Mesenchymal stem cell (in vitro differentiated cells and primary cell): ENCODE data around the gene CAMTA1.

Experiments used
- DNase-seq: peaks from one replicate; pipeline ENCODE4 v3.0.0-alpha.2; 2013
- H2AFZ ChIP-seq: one replicate; pipeline ENCODE4 v1.6.1; 2013; ENCODE audit warnings: low read depth, mild to moderate bottlenecking, control low read depth, inconsistent platforms, low read length, moderate library complexity
- H2AK5ac ChIP-seq: 2 replicates; pipeline ENCODE4 v1.6.1; 2013; ENCODE audit warnings: low read length, moderate library complexity, mild to moderate bottlenecking, inconsistent platforms; ENCODE audit not compliant: severe bottlenecking
- H2BK120ac ChIP-seq: one replicate; pipeline ENCODE4 v1.6.1; 2013; ENCODE audit warnings: low read depth, mild to moderate bottlenecking, inconsistent platforms, low read length, moderate library complexity
- H2BK12ac ChIP-seq, 2 experiments: one replicate each; pipeline ENCODE4 v1.6.1; 2013; ENCODE audit warnings: inconsistent platforms in 2 of 2, low read length in 2 of 2, mild to moderate bottlenecking in 2 of 2, moderate library complexity in 2 of 2, control low read depth in 1 of 2
- H2BK15ac ChIP-seq: one replicate; pipeline ENCODE4 v1.6.1; 2013; ENCODE audit warnings: mild to moderate bottlenecking, low read depth, inconsistent platforms; ENCODE audit not compliant: poor library complexity, severe bottlenecking
- H2BK5ac ChIP-seq: 2 replicates; pipeline ENCODE4 v1.6.1; 2013; ENCODE audit warnings: low read depth, mild to moderate bottlenecking, low read length, control low read depth, inconsistent platforms; ENCODE audit not compliant: poor library complexity, severe bottlenecking
- H3K14ac ChIP-seq, 2 experiments: one replicate each; pipeline ENCODE4 v1.6.1; 2013; ENCODE audit warnings: inconsistent platforms in 2 of 2, low read length in 2 of 2, control low read depth in 1 of 2, mild to moderate bottlenecking in 1 of 2, moderate library complexity in 1 of 2
- H3K18ac ChIP-seq, 2 experiments: one replicate each; pipeline ENCODE4 v1.6.1; 2013; ENCODE audit warnings: inconsistent platforms in 2 of 2, low read length in 2 of 2, control low read depth in 1 of 2, low read depth in 1 of 2, mild to moderate bottlenecking in 1 of 2
- H3K23ac ChIP-seq, 2 experiments: one replicate each; pipeline ENCODE4 v1.6.1; 2013; ENCODE audit warnings: inconsistent platforms in 2 of 2, low read length in 2 of 2, mild to moderate bottlenecking in 2 of 2, moderate library complexity in 2 of 2, control low read depth in 1 of 2
- H3K27ac ChIP-seq: 2 replicates; pipeline ENCODE4 v1.5.1; 2013; ENCODE audit warnings: mild to moderate bottlenecking, moderate library complexity, low read length, control low read depth, inconsistent platforms; ENCODE audit not compliant: poor library complexity, severe bottlenecking
- H3K27me3 ChIP-seq, 2 experiments: 2 replicates each; pipeline versions ENCODE4 v1.6.1 to v1.7.0; 2013; ENCODE audit warnings: low read length in 2 of 2, mild to moderate bottlenecking in 2 of 2, moderate library complexity in 2 of 2, control low read depth in 1 of 2, inconsistent platforms in 1 of 2; ENCODE audit not compliant: control insufficient read depth in 1 of 2, insufficient read depth in 1 of 2
- H3K36me3 ChIP-seq, 2 experiments: 2 replicates each; pipeline versions ENCODE4 v1.6.1 to v1.7.0; 2013; ENCODE audit warnings: low read length in 2 of 2, control low read depth in 1 of 2, inconsistent platforms in 1 of 2, low read depth in 1 of 2, mild to moderate bottlenecking in 1 of 2; ENCODE audit not compliant: insufficient read depth in 2 of 2, control insufficient read depth in 1 of 2
- H3K4ac ChIP-seq, 2 experiments: one replicate each; pipeline ENCODE4 v1.6.1; 2013; ENCODE audit warnings: inconsistent platforms in 2 of 2, low read length in 2 of 2, mild to moderate bottlenecking in 2 of 2, moderate library complexity in 2 of 2, control low read depth in 1 of 2, low read depth in 1 of 2
- H3K4me1 ChIP-seq: 2 replicates; pipeline ENCODE4 v1.6.1; 2013; ENCODE audit warnings: low read depth, low read length, control low read depth; ENCODE audit not compliant: control insufficient read depth, insufficient read depth
- H3K4me2 ChIP-seq: 2 replicates; pipeline ENCODE4 v1.6.1; 2013; ENCODE audit warnings: low read length, mild to moderate bottlenecking, inconsistent platforms; ENCODE audit not compliant: poor library complexity, severe bottlenecking
- H3K4me3 ChIP-seq, 2 experiments: 2 replicates each; pipeline versions ENCODE4 v1.5.1 to v1.7.0; 2013; ENCODE audit warnings: low read length in 2 of 2, mild to moderate bottlenecking in 2 of 2, control low read depth in 1 of 2, low read depth in 1 of 2; ENCODE audit not compliant: insufficient read depth in 1 of 2
- H3K79me1 ChIP-seq: replicated peaks from 2 replicates; pipeline ENCODE4 v1.6.1; 2013; ENCODE audit warnings: mild to moderate bottlenecking, control low read depth, low read length, inconsistent platforms; ENCODE audit not compliant: poor library complexity, severe bottlenecking
- H3K9ac ChIP-seq: 2 replicates; pipeline ENCODE4 v1.7.0; 2013; ENCODE audit warnings: mild to moderate bottlenecking, low read length, moderate library complexity
- H3K9me3 ChIP-seq: 2 replicates; pipeline ENCODE4 v1.7.0; 2013; ENCODE audit warnings: mild to moderate bottlenecking, low read length; ENCODE audit not compliant: control insufficient read depth
- H4K8ac ChIP-seq: one replicate; pipeline ENCODE4 v1.6.1; 2013; ENCODE audit warnings: inconsistent platforms, mild to moderate bottlenecking, low read length, moderate library complexity
- H4K91ac ChIP-seq: one replicate; pipeline ENCODE4 v1.6.1; 2013; ENCODE audit warnings: mild to moderate bottlenecking, low read length, inconsistent platforms
- WGBS: methylation state at CpG from one replicate; pipeline ENCODE4 v1.1.7; 2013; ENCODE audit warnings: mixed read lengths; 5-methylcytosine and 5-hydroxymethylcytosine counted together

The CAMTA1 gene

DNA sequence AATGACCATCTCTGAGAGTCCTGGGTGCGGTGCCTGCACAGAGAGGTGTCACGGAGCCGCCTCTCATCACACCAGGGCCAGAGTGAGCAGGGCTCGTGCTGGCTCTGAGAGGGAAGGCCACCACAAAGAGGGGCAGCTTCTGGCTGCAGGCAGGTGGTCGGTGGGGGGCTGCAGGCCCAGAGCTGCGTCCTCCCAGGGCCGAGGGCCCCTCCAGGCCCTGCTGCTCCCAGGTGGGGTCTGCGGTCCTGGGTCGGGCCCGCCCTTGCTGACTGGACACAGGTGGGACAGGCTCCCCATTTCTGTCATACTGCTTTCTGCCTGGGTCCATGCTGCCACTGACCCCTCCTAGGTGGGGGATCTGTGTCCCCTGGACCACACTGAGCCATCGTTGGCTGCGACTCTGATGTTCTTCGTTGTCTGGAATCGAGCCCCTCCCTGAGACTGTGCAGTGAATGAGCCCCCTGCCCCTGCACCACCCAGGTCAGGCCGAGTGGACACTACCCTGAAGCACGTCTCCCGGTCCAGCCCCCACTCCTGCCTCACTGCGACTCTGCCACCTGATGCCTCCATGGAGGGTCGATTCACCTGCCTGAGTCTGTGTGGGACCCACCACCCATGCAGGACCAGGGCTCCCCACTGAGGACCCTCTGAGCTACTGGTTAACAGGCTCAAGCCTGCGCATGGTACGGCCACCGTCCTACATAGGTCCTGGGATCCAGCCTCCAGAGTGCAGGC lies 653.8 kb downstream of the CAMTA1 start:
- Histone ChIP-seq H3K79me1 (no peaks in the 10 kb centered on the region), H3K4me3 (no peak overlapping the region), H2BK12ac (no peak overlapping the region), H2AK5ac (no peak overlapping the region), H3K4me1 (peaks cover 6% of the 10 kb centered on the region), H3K27me3 (no peaks in the 10 kb centered on the region), H3K36me3 (no peaks in the 10 kb centered on the region), H3K4me2 (no peak overlapping the region), H2BK15ac (no peak overlapping the region), H3K23ac (no peak overlapping the region), H3K9me3 (no peaks in the 10 kb centered on the region), H3K4ac (no peak overlapping the region), H3K9ac (no peak overlapping the region), H2AFZ (no peak overlapping the region), H3K27ac (no peak overlapping the region), H2BK120ac (no peak overlapping the region), H4K91ac (no peak overlapping the region), H4K8ac (no peak overlapping the region), H2BK5ac (no peak overlapping the region), H3K18ac (no peak overlapping the region), H3K14ac (peak overlapping the region in 1 of 2 experiments; percentile 26)
- no peak for DNase-seq
- WGBS = 94% methylated on average over 22 of the region's 22 CpGs

DNA sequence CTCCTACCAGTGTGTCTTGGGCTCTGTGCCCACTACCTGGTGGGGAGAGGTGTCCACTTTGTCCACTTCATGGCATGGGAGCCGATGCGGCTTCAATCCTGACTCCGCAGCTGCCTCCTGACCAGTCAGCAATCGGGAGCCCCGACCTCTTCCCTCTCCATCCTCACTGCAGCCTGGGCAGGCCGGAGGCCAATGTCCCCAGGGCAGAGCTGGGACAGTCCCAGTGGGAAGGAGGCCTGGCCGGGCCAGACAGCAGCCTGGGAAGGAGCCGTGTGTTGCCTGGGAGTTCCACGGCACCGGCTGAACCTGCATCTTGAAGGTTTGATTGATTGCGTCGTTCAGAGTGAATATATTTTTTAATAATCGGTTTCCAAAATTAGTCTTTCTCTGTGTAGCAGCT lies 654.9 kb downstream of the CAMTA1 start:
- Histone ChIP-seq H2BK15ac (no peak overlapping the region), H4K8ac (no peak overlapping the region), H3K4me3 (no peak overlapping the region), H4K91ac (no peak overlapping the region), H3K4me1 (peaks cover 9% of the 10 kb centered on the region), H3K4ac (no peak overlapping the region), H2AFZ (no peak overlapping the region), H3K9me3 (no peaks in the 10 kb centered on the region), H2BK5ac (no peak overlapping the region), H3K79me1 (no peaks in the 10 kb centered on the region), H3K18ac (no peak overlapping the region), H3K4me2 (no peak overlapping the region), H2BK120ac (no peak overlapping the region), H3K23ac (no peak overlapping the region), H3K27me3 (no peaks in the 10 kb centered on the region), H3K14ac (no peak overlapping the region), H3K36me3 (no peaks in the 10 kb centered on the region), H3K9ac (no peak overlapping the region), H3K27ac (no peak overlapping the region), H2AK5ac (no peak overlapping the region), H2BK12ac (no peak overlapping the region)
- WGBS = 90% methylated on average over 13 of the region's 13 CpGs
- no peak for DNase-seq

DNA sequence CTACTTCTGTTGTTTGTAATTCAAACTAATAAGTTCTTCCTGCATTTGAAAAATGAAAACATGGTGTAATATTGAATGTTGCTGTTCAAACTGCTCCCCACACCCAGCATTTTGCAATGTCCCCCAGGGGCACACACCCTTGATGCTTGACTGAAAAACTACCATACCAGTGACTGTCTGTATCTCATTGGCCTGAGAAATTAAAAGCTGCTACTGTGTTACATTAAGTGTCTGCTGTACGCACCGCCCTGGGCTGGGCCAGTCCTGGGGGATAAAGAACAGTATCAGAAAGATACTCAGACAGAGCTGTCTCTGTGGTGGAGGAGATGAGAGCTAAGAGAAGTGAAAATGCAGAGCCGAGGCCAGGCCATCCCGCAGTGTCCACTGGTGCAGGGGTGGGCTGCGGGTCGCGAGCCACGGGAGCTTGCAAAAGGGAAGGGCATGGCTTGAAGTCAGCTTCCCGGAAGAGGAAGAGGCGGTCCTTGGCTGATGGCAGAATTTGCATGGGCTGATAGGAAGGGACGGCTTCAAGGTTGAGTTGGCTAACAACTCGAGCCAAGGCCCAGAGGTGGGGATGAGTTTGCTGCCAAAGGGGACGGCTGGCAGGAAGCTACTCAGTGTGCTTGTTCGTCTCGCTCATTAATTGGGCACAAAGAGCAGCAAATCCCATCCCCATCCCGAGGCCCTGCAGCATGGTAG lies 656.0 kb downstream of the CAMTA1 start:
- no peaks in the 10 kb centered on the region for H3K27me3 ChIP-seq
- no peak overlapping the region for H3K4ac ChIP-seq
- H3K4me3 ChIP-seq = no peak overlapping the region
- no peak overlapping the region for H2BK120ac ChIP-seq
- H3K9ac ChIP-seq = no peak overlapping the region
- no peak overlapping the region for H2AK5ac ChIP-seq
- H3K4me1 ChIP-seq = peaks cover 9% of the 10 kb centered on the region
- H2BK15ac ChIP-seq = no peak overlapping the region
- no peak overlapping the region for H3K18ac ChIP-seq
- H3K14ac ChIP-seq = no peak overlapping the region
- no peak overlapping the region for H3K4me2 ChIP-seq
- H3K27ac ChIP-seq = no peak overlapping the region
- 91% methylated on average over 16 of the region's 16 CpGs for WGBS
- DNase-seq = no peak
- no peak overlapping the region for H3K23ac ChIP-seq
- no peaks in the 10 kb centered on the region for H3K9me3 ChIP-seq
- H2AFZ ChIP-seq = no peak overlapping the region
- no peak overlapping the region for H4K8ac ChIP-seq
- no peak overlapping the region for H4K91ac ChIP-seq
- H2BK5ac ChIP-seq = no peak overlapping the region
- H3K79me1 ChIP-seq = no peaks in the 10 kb centered on the region
- no peak overlapping the region for H2BK12ac ChIP-seq
- H3K36me3 ChIP-seq = no peaks in the 10 kb centered on the region

DNA sequence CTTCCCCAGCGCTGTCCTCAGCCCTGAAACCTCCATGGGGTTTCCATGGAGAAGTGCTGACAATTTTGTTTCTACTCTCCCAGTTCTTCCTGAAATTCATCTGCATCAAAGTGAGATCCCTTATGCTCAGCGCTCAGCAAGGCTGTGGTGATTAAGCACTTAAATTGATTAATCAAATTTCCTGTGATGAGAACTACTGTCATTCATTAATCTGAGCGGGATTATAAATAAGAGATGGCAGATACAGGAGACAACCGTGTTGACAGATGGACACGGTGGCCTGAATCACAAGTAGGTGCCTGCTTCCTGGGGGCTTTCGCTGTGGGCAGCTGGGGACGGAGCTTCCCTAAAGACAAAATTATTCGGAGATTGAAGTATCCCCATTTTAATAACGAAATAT lies 656.8 kb downstream of the CAMTA1 start:
- no peaks in the 10 kb centered on the region for H3K27me3 ChIP-seq
- no peaks in the 10 kb centered on the region for H3K79me1 ChIP-seq
- H4K91ac ChIP-seq = no peak overlapping the region
- H3K36me3 ChIP-seq = no peaks in the 10 kb centered on the region
- H3K4ac ChIP-seq = no peak overlapping the region
- no peak overlapping the region for H3K27ac ChIP-seq
- H2BK15ac ChIP-seq = no peak overlapping the region
- no peak overlapping the region for H3K9ac ChIP-seq
- no peak overlapping the region for H2BK120ac ChIP-seq
- H3K18ac ChIP-seq = no peak overlapping the region
- H3K23ac ChIP-seq = no peak overlapping the region
- H4K8ac ChIP-seq = no peak overlapping the region
- WGBS = 91% methylated on average over 9 of the region's 9 CpGs
- no peak overlapping the region for H3K4me3 ChIP-seq
- H2BK5ac ChIP-seq = no peak overlapping the region
- DNase-seq = no peak
- no peak overlapping the region for H3K14ac ChIP-seq
- no peak overlapping the region for H2AFZ ChIP-seq
- peaks cover 5% of the 10 kb centered on the region for H3K4me1 ChIP-seq
- H2AK5ac ChIP-seq = no peak overlapping the region
- H3K4me2 ChIP-seq = no peak overlapping the region
- no peaks in the 10 kb centered on the region for H3K9me3 ChIP-seq
- no peak overlapping the region for H2BK12ac ChIP-seq
